Calu3 (cell line): ENCODE results near the gene GLYR1. TPM values are rescaled to one million over a fixed set of nuclear protein-coding genes. Genes with fewer than 3 reads are reported as not detected.

Experiments
- BruUV-seq: library from RNA; stranded (reverse); fragments of 400-500 nt; replicated peaks from 2 replicates; lab custom pipeline; 2021; lab: Mats Ljungman, UMichigan
- CTCF ChIA-PET: fragments of 300-600 bp; sonication (Branson Sonifier 250); formaldehyde crosslinking; loops from one replicate; lab custom pipeline; 2022; ENCODE audit warnings: antibody characterized with exemption; lab: Charles Lee
- DNase-seq: peaks from one replicate; pipeline ENCODE4 v3.0.0; 2022
- H3K27ac Mint-ChIP-seq: one replicate; pipeline ENCODE4 v1.8.0; 2022; ENCODE audit warnings: mixed read lengths; ENCODE audit not compliant: unreplicated experiment
- H3K27me3 Mint-ChIP-seq: one replicate; pipeline ENCODE4 v1.8.0; 2022; ENCODE audit warnings: mixed read lengths; ENCODE audit not compliant: unreplicated experiment
- H3K36me3 Mint-ChIP-seq: one replicate; pipeline ENCODE4 v1.8.0; 2022; ENCODE audit warnings: mild to moderate bottlenecking, moderate library complexity, mixed read lengths; ENCODE audit not compliant: insufficient read depth, unreplicated experiment
- H3K4me1 Mint-ChIP-seq: one replicate; pipeline ENCODE4 v1.8.0; 2022; ENCODE audit warnings: mild to moderate bottlenecking, low read depth, mixed read lengths; ENCODE audit not compliant: unreplicated experiment
- H3K4me3 Mint-ChIP-seq: one replicate; pipeline ENCODE4 v1.8.0; 2022; ENCODE audit warnings: mild to moderate bottlenecking, low read depth, moderate library complexity, mixed read lengths; ENCODE audit not compliant: unreplicated experiment
- H3K9me3 Mint-ChIP-seq: one replicate; pipeline ENCODE4 v1.8.0; 2022; ENCODE audit warnings: low read depth, mixed read lengths; ENCODE audit not compliant: unreplicated experiment
- intact Hi-C: fragments of 100-400 bp; cut with micrococcal nuclease; formaldehyde crosslinking; loops from one replicate; pipeline ENCODE4 v1.10.0; 2022; ENCODE audit not compliant: unreplicated experiment
- total RNA-seq: library from RNA; stranded (reverse); gene quantifications from 2 replicates; pipeline ENCODE4 v1.2.3, GENCODE V29; 2022
- TF ChIP-seq, protein P1 (sequence below): fragments of 200-600 bp; IDR thresholded peaks from one replicate; pipeline ENCODE4 v1.8.0; 2022; ENCODE audit warnings: antibody characterized with exemption; ENCODE audit not compliant: unreplicated experiment

Gene GLYR1
- total RNA-seq, 1 experiment from 2014 or later: 158 TPM

- TF ChIP-seq, protein P1, sequence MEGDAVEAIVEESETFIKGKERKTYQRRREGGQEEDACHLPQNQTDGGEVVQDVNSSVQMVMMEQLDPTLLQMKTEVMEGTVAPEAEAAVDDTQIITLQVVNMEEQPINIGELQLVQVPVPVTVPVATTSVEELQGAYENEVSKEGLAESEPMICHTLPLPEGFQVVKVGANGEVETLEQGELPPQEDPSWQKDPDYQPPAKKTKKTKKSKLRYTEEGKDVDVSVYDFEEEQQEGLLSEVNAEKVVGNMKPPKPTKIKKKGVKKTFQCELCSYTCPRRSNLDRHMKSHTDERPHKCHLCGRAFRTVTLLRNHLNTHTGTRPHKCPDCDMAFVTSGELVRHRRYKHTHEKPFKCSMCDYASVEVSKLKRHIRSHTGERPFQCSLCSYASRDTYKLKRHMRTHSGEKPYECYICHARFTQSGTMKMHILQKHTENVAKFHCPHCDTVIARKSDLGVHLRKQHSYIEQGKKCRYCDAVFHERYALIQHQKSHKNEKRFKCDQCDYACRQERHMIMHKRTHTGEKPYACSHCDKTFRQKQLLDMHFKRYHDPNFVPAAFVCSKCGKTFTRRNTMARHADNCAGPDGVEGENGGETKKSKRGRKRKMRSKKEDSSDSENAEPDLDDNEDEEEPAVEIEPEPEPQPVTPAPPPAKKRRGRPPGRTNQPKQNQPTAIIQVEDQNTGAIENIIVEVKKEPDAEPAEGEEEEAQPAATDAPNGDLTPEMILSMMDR: no peak
- no TSS peak for BruUV-seq
- Mint-ChIP-seq H3K27ac (peak overlapping the region; percentile 80), H3K4me1 (peaks cover 30% of the 10 kb centered on the region), H3K4me3 (peak overlapping the region; percentile 100), H3K9me3 (no peaks in the 10 kb centered on the region), H3K27me3 (no peaks in the 10 kb centered on the region), H3K36me3 (peaks cover 74% of the 10 kb centered on the region)
- intact Hi-C loops: no loop called here
- CTCF ChIA-PET: interaction anchor here (0.9 to 1.1 kb wide), 2 partner anchors 90 to 98 kb away, joined by 3 read pairs; no protein-coding TSS in a partner anchor
- DNase-seq: peak; percentile 57
Measured at GRCh38 chr16:4846503-4846900, 586 bp downstream of the GLYR1 start.

- no peak for DNase-seq
- Mint-ChIP-seq H3K27ac (no peak overlapping the region), H3K4me3 (no peak overlapping the region), H3K36me3 (peaks cover 83% of the 10 kb centered on the region), H3K27me3 (no peaks in the 10 kb centered on the region), H3K9me3 (no peaks in the 10 kb centered on the region), H3K4me1 (peaks cover 10% of the 10 kb centered on the region)
- intact Hi-C loops: no loop called here
- no TSS peak for BruUV-seq
- CTCF ChIA-PET: no interaction called here
- TF ChIP-seq, protein P1: no peak
Measured at GRCh38 chr16:4840984-4841383, 6.1 kb downstream of the GLYR1 start.

- Mint-ChIP-seq H3K4me1 (no peaks in the 10 kb centered on the region), H3K27me3 (no peaks in the 10 kb centered on the region), H3K4me3 (no peak overlapping the region), H3K36me3 (peaks cover 76% of the 10 kb centered on the region), H3K9me3 (no peaks in the 10 kb centered on the region), H3K27ac (no peak overlapping the region)
- no peak for DNase-seq
- no TSS peak for BruUV-seq
- intact Hi-C loops: no loop called here
- CTCF ChIA-PET: no interaction called here
- TF ChIP-seq, protein P1: no peak
Measured at GRCh38 chr16:4839942-4840341, 7.1 kb downstream of the GLYR1 start.

GRCh38 chr16:4837733-4838501 lies 9.2 kb downstream of the GLYR1 start:
- no TSS peak for BruUV-seq
- Mint-ChIP-seq H3K36me3 (peaks cover 60% of the 10 kb centered on the region), H3K9me3 (no peaks in the 10 kb centered on the region)

More at GRCh38 chr16:4837733-4838501, 9.2 kb downstream of the GLYR1 start:
- DNase-seq: no peak
- intact Hi-C loops: no loop called here
- Mint-ChIP-seq H3K27ac (no peak overlapping the region), H3K27me3 (no peaks in the 10 kb centered on the region), H3K4me1 (no peaks in the 10 kb centered on the region), H3K4me3 (no peak overlapping the region)
- TF ChIP-seq, protein P1: no peak
- CTCF ChIA-PET: no interaction called here
